Neural cell (in vitro differentiated cells): ENCODE results near the gene NTNG1. TPM values are rescaled to one million over a fixed set of nuclear protein-coding genes. Genes with fewer than 3 reads are reported as not detected.

ENCODE experiments used
- H2AFZ ChIP-seq: fragments of 200-600, 300-800 bp; sonication (generic), shearing (Covaris generic); 2 replicates; pipeline ENCODE4 v1.6.0; 2014; ENCODE audit warnings: low read depth, mild to moderate bottlenecking, antibody characterized with exemption, low read length, moderate library complexity
- H3F3A ChIP-seq: fragments of 200-600 bp; shearing (Covaris generic); 2 replicates; pipeline ENCODE4 v1.6.1; 2016; ENCODE audit warnings: mild to moderate bottlenecking, moderate library complexity, mixed read lengths, antibody characterized with exemption, low read length; ENCODE audit not compliant: insufficient read depth, poor library complexity, severe bottlenecking
- H3K27ac ChIP-seq: fragments of 200-600, 300-800 bp; sonication (generic), shearing (Covaris generic); 2 replicates; pipeline ENCODE4 v1.5.1; 2014; ENCODE audit warnings: mild to moderate bottlenecking, low read length, moderate library complexity
- H3K27me3 ChIP-seq: fragments of 300-800, 200-600 bp; sonication (generic), shearing (Covaris generic); 2 replicates; pipeline ENCODE4 v1.6.0; 2014; ENCODE audit warnings: mild to moderate bottlenecking, low read depth, low read length, moderate library complexity; ENCODE audit not compliant: insufficient read depth
- H3K36me3 ChIP-seq: fragments of 300-800, 200-600 bp; sonication (generic), shearing (Covaris generic); 2 replicates; pipeline ENCODE4 v1.5.1; 2014; ENCODE audit warnings: mild to moderate bottlenecking, antibody characterized with exemption, low read length, moderate library complexity; ENCODE audit not compliant: insufficient read depth
- H3K4me2 ChIP-seq: fragments of 300-800, 200-600 bp; sonication (generic), shearing (Covaris generic); 2 replicates; pipeline ENCODE4 v1.6.0; 2014; ENCODE audit warnings: mild to moderate bottlenecking, low read length
- H3K4me3 ChIP-seq: fragments of 300-800, 200-600 bp; sonication (generic), shearing (Covaris generic); 2 replicates; pipeline ENCODE4 v1.5.1; 2014; ENCODE audit warnings: mild to moderate bottlenecking, low read length, moderate library complexity
- H3K79me2 ChIP-seq: fragments of 200-600 bp; shearing (Covaris generic); replicated peaks from 2 replicates; pipeline ENCODE4 v1.6.0; 2014; ENCODE audit warnings: mild to moderate bottlenecking, low read length, moderate library complexity; ENCODE audit not compliant: insufficient read depth
- H3K9ac ChIP-seq: fragments of 300-800, 200-600 bp; sonication (generic), shearing (Covaris generic); 2 replicates; pipeline ENCODE4 v1.6.1; 2016; ENCODE audit warnings: mild to moderate bottlenecking, low read length, mixed read lengths
- H3K9me2 ChIP-seq: fragments of 200-600 bp; shearing (Covaris generic); 2 replicates; pipeline ENCODE4 v1.6.1; 2016; ENCODE audit warnings: mild to moderate bottlenecking, low read length, mixed read lengths; ENCODE audit not compliant: insufficient read depth
- H3K9me3 ChIP-seq: fragments of 200-600, 300-800 bp; sonication (generic), shearing (Covaris generic); 2 replicates; pipeline ENCODE4 v1.6.1; 2016; ENCODE audit warnings: mild to moderate bottlenecking, mixed run types, low read length, moderate library complexity, mixed read lengths
- H4K20me1 ChIP-seq: fragments of 200-600 bp; shearing (Covaris generic); 2 replicates; pipeline ENCODE4 v1.6.1; 2016; ENCODE audit warnings: mild to moderate bottlenecking, mixed run types; ENCODE audit not compliant: insufficient read depth
- EP300 ChIP-seq: fragments of 450-650 bp; conservative IDR thresholded peaks from 2 replicates; pipeline ENCODE4 v1.6.1; 2014; ENCODE audit warnings: antibody characterized with exemption, mild to moderate bottlenecking, moderate library complexity; ENCODE audit not compliant: poor library complexity, severe bottlenecking
- EZH2 ChIP-seq: fragments of 200-600, 300-800 bp; shearing (Covaris generic), sonication (generic); IDR thresholded peaks from 2 replicates; pipeline ENCODE4 v1.6.1; 2014; ENCODE audit warnings: antibody characterized with exemption, low read length, borderline replicate concordance, mild to moderate bottlenecking; ENCODE audit not compliant: insufficient read depth, poor library complexity, severe bottlenecking
- MXI1 ChIP-seq: fragments of 450-650 bp; conservative IDR thresholded peaks from 2 replicates; pipeline ENCODE4 v1.6.1; 2014; ENCODE audit warnings: antibody characterized with exemption, mild to moderate bottlenecking; ENCODE audit not compliant: poor library complexity, severe bottlenecking
- POLR2AphosphoS5 ChIP-seq: IDR thresholded peaks from 2 replicates; pipeline ENCODE4 v1.6.1; 2012
- RAD21 ChIP-seq: fragments of 450-650 bp; conservative IDR thresholded peaks from 2 replicates; pipeline ENCODE4 v1.6.1; 2014; ENCODE audit warnings: antibody characterized with exemption, mild to moderate bottlenecking, moderate library complexity
- SMC3 ChIP-seq: fragments of 450-650 bp; conservative IDR thresholded peaks from 2 replicates; pipeline ENCODE4 v1.6.1; 2014; ENCODE audit warnings: antibody characterized with exemption, mild to moderate bottlenecking, moderate library complexity; ENCODE audit not compliant: poor library complexity
- TAF1 ChIP-seq: IDR thresholded peaks from 2 replicates; pipeline ENCODE4 v1.6.1; 2012; ENCODE audit warnings: low read depth
- polyA plus RNA-seq: library from polyadenylated mRNA; depleted of rRNA; stranded (reverse); fragments of >200 nt; gene quantifications from 2 replicates; pipeline ENCODE4 v1.2.3, GENCODE V29; 2014
- TF ChIP-seq, protein P1 (sequence below): IDR thresholded peaks from 2 replicates; pipeline ENCODE4 v1.6.1; 2012; ENCODE audit warnings: borderline replicate concordance
- TF ChIP-seq, protein P2 (sequence below): fragments of 450-650 bp; IDR thresholded peaks from 2 replicates; pipeline ENCODE4 v1.5.1; 2014; ENCODE audit warnings: antibody characterized with exemption, mild to moderate bottlenecking, moderate library complexity; ENCODE audit not compliant: poor library complexity, severe bottlenecking

The NTNG1 gene
- polyA plus RNA-seq, 1 donor from 2014 or later, result not detected

GRCh38 chr1:107378426-107378825 lies 237.6 kb downstream of the NTNG1 start:
- no peak overlapping the region for H3K9ac ChIP-seq
- H3K4me3 ChIP-seq, result no peak overlapping the region
- TF ChIP-seq EP300, result no peak
- TF ChIP-seq EZH2, result no peak
- TF ChIP-seq RAD21, result no peak
- TF ChIP-seq, protein P1, sequence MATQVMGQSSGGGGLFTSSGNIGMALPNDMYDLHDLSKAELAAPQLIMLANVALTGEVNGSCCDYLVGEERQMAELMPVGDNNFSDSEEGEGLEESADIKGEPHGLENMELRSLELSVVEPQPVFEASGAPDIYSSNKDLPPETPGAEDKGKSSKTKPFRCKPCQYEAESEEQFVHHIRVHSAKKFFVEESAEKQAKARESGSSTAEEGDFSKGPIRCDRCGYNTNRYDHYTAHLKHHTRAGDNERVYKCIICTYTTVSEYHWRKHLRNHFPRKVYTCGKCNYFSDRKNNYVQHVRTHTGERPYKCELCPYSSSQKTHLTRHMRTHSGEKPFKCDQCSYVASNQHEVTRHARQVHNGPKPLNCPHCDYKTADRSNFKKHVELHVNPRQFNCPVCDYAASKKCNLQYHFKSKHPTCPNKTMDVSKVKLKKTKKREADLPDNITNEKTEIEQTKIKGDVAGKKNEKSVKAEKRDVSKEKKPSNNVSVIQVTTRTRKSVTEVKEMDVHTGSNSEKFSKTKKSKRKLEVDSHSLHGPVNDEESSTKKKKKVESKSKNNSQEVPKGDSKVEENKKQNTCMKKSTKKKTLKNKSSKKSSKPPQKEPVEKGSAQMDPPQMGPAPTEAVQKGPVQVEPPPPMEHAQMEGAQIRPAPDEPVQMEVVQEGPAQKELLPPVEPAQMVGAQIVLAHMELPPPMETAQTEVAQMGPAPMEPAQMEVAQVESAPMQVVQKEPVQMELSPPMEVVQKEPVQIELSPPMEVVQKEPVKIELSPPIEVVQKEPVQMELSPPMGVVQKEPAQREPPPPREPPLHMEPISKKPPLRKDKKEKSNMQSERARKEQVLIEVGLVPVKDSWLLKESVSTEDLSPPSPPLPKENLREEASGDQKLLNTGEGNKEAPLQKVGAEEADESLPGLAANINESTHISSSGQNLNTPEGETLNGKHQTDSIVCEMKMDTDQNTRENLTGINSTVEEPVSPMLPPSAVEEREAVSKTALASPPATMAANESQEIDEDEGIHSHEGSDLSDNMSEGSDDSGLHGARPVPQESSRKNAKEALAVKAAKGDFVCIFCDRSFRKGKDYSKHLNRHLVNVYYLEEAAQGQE, result no peak
- TF ChIP-seq MXI1, result no peak
- no peak for TF ChIP-seq TAF1
- no peak for TF ChIP-seq SMC3
- TF ChIP-seq, protein P2, sequence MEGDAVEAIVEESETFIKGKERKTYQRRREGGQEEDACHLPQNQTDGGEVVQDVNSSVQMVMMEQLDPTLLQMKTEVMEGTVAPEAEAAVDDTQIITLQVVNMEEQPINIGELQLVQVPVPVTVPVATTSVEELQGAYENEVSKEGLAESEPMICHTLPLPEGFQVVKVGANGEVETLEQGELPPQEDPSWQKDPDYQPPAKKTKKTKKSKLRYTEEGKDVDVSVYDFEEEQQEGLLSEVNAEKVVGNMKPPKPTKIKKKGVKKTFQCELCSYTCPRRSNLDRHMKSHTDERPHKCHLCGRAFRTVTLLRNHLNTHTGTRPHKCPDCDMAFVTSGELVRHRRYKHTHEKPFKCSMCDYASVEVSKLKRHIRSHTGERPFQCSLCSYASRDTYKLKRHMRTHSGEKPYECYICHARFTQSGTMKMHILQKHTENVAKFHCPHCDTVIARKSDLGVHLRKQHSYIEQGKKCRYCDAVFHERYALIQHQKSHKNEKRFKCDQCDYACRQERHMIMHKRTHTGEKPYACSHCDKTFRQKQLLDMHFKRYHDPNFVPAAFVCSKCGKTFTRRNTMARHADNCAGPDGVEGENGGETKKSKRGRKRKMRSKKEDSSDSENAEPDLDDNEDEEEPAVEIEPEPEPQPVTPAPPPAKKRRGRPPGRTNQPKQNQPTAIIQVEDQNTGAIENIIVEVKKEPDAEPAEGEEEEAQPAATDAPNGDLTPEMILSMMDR, result no peak
- no peak for TF ChIP-seq POLR2AphosphoS5
- no peak overlapping the region for H3K27ac ChIP-seq
- no peaks in the 10 kb centered on the region for H3F3A ChIP-seq
- H2AFZ ChIP-seq, result no peak overlapping the region
- no peaks in the 10 kb centered on the region for H4K20me1 ChIP-seq
- H3K4me2 ChIP-seq, result no peak overlapping the region
- no peaks in the 10 kb centered on the region for H3K79me2 ChIP-seq
- H3K9me3 ChIP-seq, result no peaks in the 10 kb centered on the region
- H3K36me3 ChIP-seq, result no peaks in the 10 kb centered on the region
- no peaks in the 10 kb centered on the region for H3K9me2 ChIP-seq
- H3K27me3 ChIP-seq, result no peaks in the 10 kb centered on the region

DNA sequence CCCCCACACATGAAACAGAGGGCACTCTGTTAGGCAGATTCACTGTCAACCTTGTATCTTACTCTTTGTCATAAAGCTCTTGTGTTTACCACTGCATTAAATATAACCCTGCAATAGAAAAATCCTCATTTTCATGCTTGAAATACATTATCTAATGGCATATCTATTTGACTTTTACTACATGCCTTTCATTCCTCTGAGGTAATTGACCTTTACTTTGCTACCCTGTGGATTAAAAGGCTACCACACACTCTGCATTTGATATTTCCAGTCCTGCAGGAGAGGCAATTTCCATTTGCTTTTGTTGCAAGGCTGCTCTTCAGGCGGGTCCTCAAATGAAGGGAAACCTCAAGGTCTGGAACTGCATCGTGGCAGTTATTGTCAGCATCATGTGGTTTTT lies 238.0 kb downstream of the NTNG1 start:
- Histone ChIP-seq H3K9me2 (no peaks in the 10 kb centered on the region), H3F3A (no peaks in the 10 kb centered on the region), H3K36me3 (no peaks in the 10 kb centered on the region), H3K9ac (no peak overlapping the region), H3K27me3 (no peaks in the 10 kb centered on the region), H2AFZ (no peak overlapping the region), H3K4me3 (no peak overlapping the region), H3K4me2 (no peak overlapping the region), H3K9me3 (no peaks in the 10 kb centered on the region), H3K27ac (no peak overlapping the region), H4K20me1 (no peaks in the 10 kb centered on the region), H3K79me2 (no peaks in the 10 kb centered on the region)
- TF ChIP-seq, protein P1, result no peak
- TF ChIP-seq, protein P2, result no peak
- no peak for TF ChIP-seq POLR2AphosphoS5
- TF ChIP-seq MXI1, result no peak
- no peak for TF ChIP-seq EZH2
- no peak for TF ChIP-seq RAD21
- no peak for TF ChIP-seq TAF1
